Ovary (tissue), 9 donors: ENCODE measurements around the gene KANSL1L. TPM values are rescaled to one million over a fixed set of nuclear protein-coding genes. Genes with fewer than 3 reads are reported as not detected.

Experiments used
- DNase-seq, 5 donors: peaks; one replicate each; pipeline ENCODE4 v3.0.0-alpha.2; 2019 to 2020
- H3K27ac ChIP-seq, 2 donors: fragments of 200-600 bp; one replicate each; pipeline versions ENCODE4 v1.5.1 to v1.8.0; 2019 to 2022
- H3K27me3 ChIP-seq: fragments of 200-600 bp; one replicate; pipeline ENCODE4 v1.8.0; 2022
- H3K36me3 ChIP-seq: fragments of 200-600 bp; sonication (generic); one replicate; pipeline ENCODE4 v1.5.1; 2019
- H3K4me1 ChIP-seq: one replicate; pipeline ENCODE4 v1.8.1; 2013; ENCODE audit warnings: mild to moderate bottlenecking, moderate library complexity; ENCODE audit not compliant: insufficient read depth
- H3K4me3 ChIP-seq: fragments of 200-600 bp; sonication (generic); one replicate; pipeline ENCODE4 v1.5.1; 2017
- H3K9me3 ChIP-seq, 2 donors: fragments of 200-600 bp in 1 of 2; sonication (generic) in 1 of 2; one replicate each; pipeline versions ENCODE4 v1.5.1 to v1.8.1; 2013 to 2019; ENCODE audit warnings: mild to moderate bottlenecking in 1 of 2, moderate library complexity in 1 of 2
- EP300 ChIP-seq: sonication (generic); formaldehyde crosslinking; IDR thresholded peaks from one replicate; pipeline ENCODE4 v1.6.1; 2017; ENCODE audit warnings: antibody characterized with exemption
- POLR2A ChIP-seq: fragments of 450-650 bp; IDR thresholded peaks from one replicate; pipeline ENCODE4 v1.6.1; 2017; ENCODE audit warnings: antibody characterized with exemption, mild to moderate bottlenecking, moderate library complexity
- WGBS, 3 donors: extraction: QIAGEN DNeasy Blood & Tissue Kit in 1 of 3; methylation state at CpG; one replicate each; pipeline versions ENCODE4 v1.1.5 to v1.1.7; 2013 to 2017; 5-methylcytosine and 5-hydroxymethylcytosine counted together
- intact Hi-C, 4 donors: fragments of 100-400 bp; cut with DNase I; formaldehyde crosslinking; loops; one replicate each; pipeline versions ENCODE4 v1.11.0 to v1.15.1; 2022 to 2023
- polyA plus RNA-seq, 2 donors: library from polyadenylated mRNA; stranded (reverse); fragments of 200-250 nt in 1 of 2; fragments of 350-450 nt in 1 of 2; fragmentation: Illumina TruSeq in 1 of 2; extraction: RNeasy Lipid Tissue Mini Kit (QIAGEN cat#74804) in 1 of 2; gene quantifications; one replicate each; pipeline ENCODE4 v1.2.3, GENCODE V29; 2013 to 2014
- total RNA-seq, 7 donors: library from RNA; depleted of rRNA in 2 of 7; stranded (reverse); fragments of >200 nt in 2 of 7; fragmentation: NEBNext Ultra II Directional in 3 of 7; extraction: Animal tissue kit (Norgen Biotek cat#: 25700) in 3 of 7; gene quantifications; one replicate each; pipeline versions ENCODE4 v1.1.0 to v1.2.4, GENCODE V29; 2016 to 2023
- TF ChIP-seq, protein P1 (sequence below), 3 donors: fragments of 450-650 bp in 2 of 3; fragments of 200-600 bp in 1 of 3; IDR thresholded peaks; one replicate each; pipeline versions ENCODE4 v1.5.1 to v1.8.0; 2016 to 2022; ENCODE audit warnings: antibody characterized with exemption in 3 of 3, mild to moderate bottlenecking in 1 of 3
- donor health status: DM: no; HTN: no; CAD: no; lungs with moderate emphysema.
- donor health status: DM: no; HTN: no; CAD: no.
- donor health status: Bipolar disorder and iron deficiency.
- donor health status: DM: yes; HTN: yes; CAD: no.
- donor health status: DM: no; HTN: no; CAD: no.
- donor health status: DM: yes; HTN: yes; CAD: no.

KANSL1L gene
- total and polyA plus RNA-seq, 9 donors = 20.5 to 47.1 (median 36.1) TPM

DNA sequence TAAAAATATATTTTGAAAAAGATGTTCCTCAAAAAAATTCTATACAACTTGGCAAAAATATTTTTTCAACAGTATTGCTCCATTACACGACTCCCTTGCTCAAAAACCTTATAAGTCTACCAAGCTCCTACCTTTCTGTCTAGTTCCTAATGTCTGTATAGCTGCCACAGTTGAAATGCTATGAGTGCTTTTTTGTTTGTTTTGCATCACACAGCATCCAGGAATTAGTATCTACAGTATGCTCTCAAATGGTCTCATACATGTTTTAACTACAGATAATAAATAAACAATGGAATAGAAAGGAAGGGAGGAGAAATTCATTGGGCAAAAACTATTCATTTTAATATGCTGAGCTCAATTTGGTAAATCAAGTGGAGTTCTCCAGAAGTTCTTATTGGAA, 36.7 kb upstream of the KANSL1L start:
- no peak overlapping the region for H3K4me3 ChIP-seq
- intact Hi-C loops = no loop called here
- H3K27me3 ChIP-seq = no peaks in the 10 kb centered on the region
- H3K9me3 ChIP-seq = no peaks in the 10 kb centered on the region
- 76 to 87% (median 76%) methylated on average over 1 of the region's 1 CpG for WGBS, 3 donors
- no peak for DNase-seq
- H3K36me3 ChIP-seq = no peaks in the 10 kb centered on the region
- H3K4me1 ChIP-seq = no peaks in the 10 kb centered on the region
- TF ChIP-seq, protein P1, sequence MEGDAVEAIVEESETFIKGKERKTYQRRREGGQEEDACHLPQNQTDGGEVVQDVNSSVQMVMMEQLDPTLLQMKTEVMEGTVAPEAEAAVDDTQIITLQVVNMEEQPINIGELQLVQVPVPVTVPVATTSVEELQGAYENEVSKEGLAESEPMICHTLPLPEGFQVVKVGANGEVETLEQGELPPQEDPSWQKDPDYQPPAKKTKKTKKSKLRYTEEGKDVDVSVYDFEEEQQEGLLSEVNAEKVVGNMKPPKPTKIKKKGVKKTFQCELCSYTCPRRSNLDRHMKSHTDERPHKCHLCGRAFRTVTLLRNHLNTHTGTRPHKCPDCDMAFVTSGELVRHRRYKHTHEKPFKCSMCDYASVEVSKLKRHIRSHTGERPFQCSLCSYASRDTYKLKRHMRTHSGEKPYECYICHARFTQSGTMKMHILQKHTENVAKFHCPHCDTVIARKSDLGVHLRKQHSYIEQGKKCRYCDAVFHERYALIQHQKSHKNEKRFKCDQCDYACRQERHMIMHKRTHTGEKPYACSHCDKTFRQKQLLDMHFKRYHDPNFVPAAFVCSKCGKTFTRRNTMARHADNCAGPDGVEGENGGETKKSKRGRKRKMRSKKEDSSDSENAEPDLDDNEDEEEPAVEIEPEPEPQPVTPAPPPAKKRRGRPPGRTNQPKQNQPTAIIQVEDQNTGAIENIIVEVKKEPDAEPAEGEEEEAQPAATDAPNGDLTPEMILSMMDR (IDR thresholded peaks at IDR 0.05) = no peak
- TF ChIP-seq POLR2A (no peak), EP300 (no peak)
- no peak overlapping the region for H3K27ac ChIP-seq

DNA sequence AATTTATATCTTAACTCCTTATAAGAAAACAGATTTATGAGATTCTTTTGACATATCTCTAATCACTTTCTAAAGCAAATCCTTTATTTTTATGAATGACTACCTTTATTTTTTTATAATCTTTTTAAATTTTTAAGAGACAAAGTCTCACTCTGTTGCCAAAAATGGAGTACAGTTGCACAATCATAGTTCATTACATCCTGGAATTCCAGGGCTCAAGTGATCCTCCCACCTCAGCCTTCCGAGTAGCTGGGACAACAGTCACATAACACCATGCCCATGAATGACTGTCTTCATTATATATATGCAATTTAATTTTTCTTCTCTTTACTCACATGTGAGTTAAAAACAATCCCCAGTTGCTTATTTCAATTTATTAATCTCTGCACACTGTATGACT, 32.3 kb upstream of the KANSL1L start:
- Histone ChIP-seq H3K27me3 (no peaks in the 10 kb centered on the region), H3K36me3 (no peaks in the 10 kb centered on the region), H3K4me3 (no peak overlapping the region), H3K4me1 (no peaks in the 10 kb centered on the region), H3K9me3 (no peaks in the 10 kb centered on the region), H3K27ac (no peak overlapping the region)
- TF ChIP-seq EP300 = no peak
- TF ChIP-seq, protein P1 (IDR thresholded peaks at IDR 0.05) = no peak
- no peak for TF ChIP-seq POLR2A
- intact Hi-C loops = loop anchor here in 1 of 4 donors (5.0 kb wide), 1 partner anchor 221 kb away; no protein-coding TSS in a partner anchor
- WGBS, 3 donors = 18 to 51% (median 39%) methylated on average over 1 of the region's 1 CpG
- DNase-seq = no peak

DNA sequence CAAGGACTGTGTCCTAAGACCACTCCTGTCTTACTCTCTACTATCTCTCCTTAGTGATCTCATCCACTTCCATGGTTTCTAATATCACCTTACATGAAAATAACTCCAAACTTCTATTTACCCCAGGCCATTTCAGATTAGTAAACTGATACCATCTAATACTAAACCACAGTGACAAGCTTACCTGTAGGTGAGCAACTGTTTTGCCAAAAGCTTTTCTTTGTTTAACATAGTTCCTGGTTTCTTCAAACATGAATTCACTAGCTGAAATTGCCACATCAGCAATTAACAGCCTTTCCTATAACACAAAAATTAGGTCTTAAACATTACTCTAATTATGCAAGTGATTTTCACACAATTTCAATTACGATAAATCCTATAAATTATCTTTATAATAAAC, 31.9 kb upstream of the KANSL1L start:
- Histone ChIP-seq H3K27ac (no peak overlapping the region), H3K9me3 (no peaks in the 10 kb centered on the region), H3K27me3 (no peaks in the 10 kb centered on the region), H3K4me3 (no peak overlapping the region), H3K4me1 (no peaks in the 10 kb centered on the region), H3K36me3 (no peaks in the 10 kb centered on the region)
- intact Hi-C loops = loop anchor here in 1 of 4 donors (5.0 kb wide), 1 partner anchor 221 kb away; no protein-coding TSS in a partner anchor
- WGBS, 3 donors = 89 to 92% (median 92%) methylated on average over 1 of the region's 1 CpG
- TF ChIP-seq, protein P1 (IDR thresholded peaks at IDR 0.05) = no peak
- TF ChIP-seq EP300 (no peak), POLR2A (no peak)
- DNase-seq = no peak

DNA sequence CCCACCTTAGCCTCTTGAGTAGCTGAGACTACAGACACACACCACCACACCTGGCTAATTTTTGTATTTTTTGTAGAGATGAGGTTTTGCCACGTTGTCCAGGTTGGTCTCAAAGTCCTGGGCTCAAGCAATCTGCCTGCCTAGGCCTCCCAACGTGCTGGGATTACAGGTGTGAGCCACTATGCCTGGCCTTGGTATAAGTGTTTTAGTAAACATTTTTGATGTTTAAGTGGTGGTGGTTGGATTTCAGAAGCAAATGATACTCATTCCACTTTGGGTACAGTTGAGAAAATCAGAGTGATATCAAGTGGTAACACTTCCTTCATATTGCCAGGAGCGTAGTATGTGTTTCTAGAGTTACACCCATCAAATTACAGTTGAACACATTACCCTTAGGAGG, 28.6 kb upstream of the KANSL1L start:
- H3K4me1 ChIP-seq = no peaks in the 10 kb centered on the region
- TF ChIP-seq, protein P1 (IDR thresholded peaks at IDR 0.05) = no peak
- TF ChIP-seq POLR2A (no peak), EP300 (no peak)
- WGBS, 3 donors = 79 to 88% (median 85%) methylated on average over 3 of the region's 3 CpGs
- no peak overlapping the region for H3K4me3 ChIP-seq
- intact Hi-C loops = loop anchor here (5.0 to 10.0 kb wide), 3 partner anchors 195 to 223 kb away; partner anchors contain the start of gene RPE (in 1 of the 4)
- no peaks in the 10 kb centered on the region for H3K9me3 ChIP-seq
- no peak for DNase-seq
- H3K27me3 ChIP-seq = no peaks in the 10 kb centered on the region
- H3K36me3 ChIP-seq = no peaks in the 10 kb centered on the region
- H3K27ac ChIP-seq = no peak overlapping the region
